ENCODE measurements around the gene DAPP1.

DAPP1 gene

GRCh38 chr4:99835942-99836341, 19.3 kb downstream of the DAPP1 start:
- H3K9me3 Mint-ChIP-seq, result no peaks in the 10 kb centered on the region
- peaks cover 8% of the 10 kb centered on the region for H3K36me3 Mint-ChIP-seq
- no peaks in the 10 kb centered on the region for H3K27me3 Mint-ChIP-seq
- peaks cover 22% of the 10 kb centered on the region for H3K4me1 Mint-ChIP-seq
- H3K4me3 Mint-ChIP-seq, result no peak overlapping the region
- no peak overlapping the region for H3K27ac Mint-ChIP-seq

- Mint-ChIP-seq H3K4me3 (no peak overlapping the region), H3K9me3 (no peaks in the 10 kb centered on the region), H3K27ac (peak overlapping the region; percentile 1), H3K27me3 (no peaks in the 10 kb centered on the region), H3K36me3 (peaks cover 21% of the 10 kb centered on the region), H3K4me1 (peaks cover 25% of the 10 kb centered on the region)
Measured at GRCh38 chr4:99838927-99839326, 22.3 kb downstream of the DAPP1 start.

GRCh38 chr4:99841129-99841528, 24.5 kb downstream of the DAPP1 start:
- Mint-ChIP-seq H3K27me3 (no peaks in the 10 kb centered on the region), H3K9me3 (no peaks in the 10 kb centered on the region), H3K4me3 (no peak overlapping the region), H3K4me1 (peaks cover 42% of the 10 kb centered on the region), H3K27ac (no peak overlapping the region), H3K36me3 (peaks cover 21% of the 10 kb centered on the region)

DNA sequence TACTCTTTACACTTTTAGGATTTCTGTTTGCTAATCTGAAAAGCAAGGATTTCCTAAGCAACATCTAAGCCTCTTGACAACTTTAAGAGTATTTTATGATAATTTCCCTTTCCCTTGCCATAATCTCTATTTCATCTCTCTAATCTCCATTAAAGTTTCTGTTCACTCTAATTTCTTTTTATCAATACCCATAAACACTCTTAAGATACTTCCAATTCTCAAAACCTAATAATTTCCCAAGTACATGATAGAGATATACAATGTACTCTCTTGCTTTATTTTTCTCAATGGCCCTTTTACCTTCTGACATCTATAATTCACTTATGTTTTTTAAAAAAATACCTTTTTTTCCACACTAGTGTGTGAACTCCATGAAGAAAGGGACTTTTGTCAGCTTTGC, 26.8 kb downstream of the DAPP1 start:
- H3K27me3 Mint-ChIP-seq, result no peaks in the 10 kb centered on the region
- H3K9me3 Mint-ChIP-seq, result no peaks in the 10 kb centered on the region
- H3K27ac Mint-ChIP-seq, result peak overlapping the region; percentile 85
- H3K4me1 Mint-ChIP-seq, result peaks cover 64% of the 10 kb centered on the region
- peaks cover 16% of the 10 kb centered on the region for H3K36me3 Mint-ChIP-seq
- no peak overlapping the region for H3K4me3 Mint-ChIP-seq

DNA sequence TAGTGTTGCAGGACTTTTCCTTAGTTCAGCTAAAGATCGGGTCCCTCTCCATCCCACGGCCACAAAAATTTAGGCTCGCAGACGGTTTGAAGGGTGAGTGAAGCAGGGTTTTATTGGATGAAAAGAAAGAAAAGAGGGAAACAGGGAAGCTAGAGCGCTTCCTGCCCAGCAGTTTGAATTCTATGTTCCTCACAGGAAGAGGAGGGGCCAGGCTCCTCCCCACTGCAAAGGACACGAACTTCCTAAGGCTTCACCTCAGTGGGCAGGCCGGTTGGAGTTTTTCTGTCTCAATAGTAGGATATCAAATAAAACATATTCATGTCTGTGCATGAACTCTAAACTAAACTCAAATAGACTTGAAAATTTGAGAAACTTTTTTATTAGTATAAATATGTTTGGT, 27.4 kb downstream of the DAPP1 start:
- Mint-ChIP-seq H3K9me3 (no peaks in the 10 kb centered on the region), H3K4me3 (no peak overlapping the region), H3K4me1 (peaks cover 71% of the 10 kb centered on the region), H3K27me3 (no peaks in the 10 kb centered on the region), H3K36me3 (peaks cover 12% of the 10 kb centered on the region), H3K27ac (peak overlapping the region; percentile 51)

DNA sequence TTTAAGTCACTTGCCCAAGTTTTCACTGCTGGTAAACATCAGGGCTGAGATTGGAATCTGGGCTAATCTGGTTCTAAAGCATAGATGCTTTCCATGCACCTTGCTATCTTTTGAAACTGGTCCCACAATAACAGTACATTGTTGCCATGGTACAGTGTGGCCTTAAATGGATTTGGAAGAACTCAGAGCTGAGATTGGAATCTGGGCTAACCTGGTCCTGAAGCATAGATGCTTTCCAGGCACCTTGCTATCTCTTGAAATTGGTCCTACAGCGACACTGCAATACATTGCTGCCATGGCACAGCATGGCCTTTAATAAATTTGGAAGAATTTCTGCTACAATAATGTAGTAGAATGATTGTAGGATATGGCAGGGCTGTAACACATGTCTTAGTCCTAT, 28.6 kb downstream of the DAPP1 start:
- Mint-ChIP-seq H3K9me3 (no peaks in the 10 kb centered on the region), H3K27me3 (no peaks in the 10 kb centered on the region), H3K4me1 (peaks cover 74% of the 10 kb centered on the region), H3K27ac (peak overlapping the region; percentile 94), H3K36me3 (peaks cover 12% of the 10 kb centered on the region), H3K4me3 (no peak overlapping the region)

GRCh38 chr4:99845708-99846469, 29.3 kb downstream of the DAPP1 start:
- peak overlapping the region; percentile 94 for H3K27ac Mint-ChIP-seq
- H3K4me3 Mint-ChIP-seq, result peak overlapping the region; percentile 55
- H3K4me1 Mint-ChIP-seq, result peaks cover 73% of the 10 kb centered on the region
- no peaks in the 10 kb centered on the region for H3K9me3 Mint-ChIP-seq
- peaks cover 14% of the 10 kb centered on the region for H3K36me3 Mint-ChIP-seq
- no peaks in the 10 kb centered on the region for H3K27me3 Mint-ChIP-seq

- Mint-ChIP-seq H3K4me1 (peaks cover 70% of the 10 kb centered on the region), H3K9me3 (no peaks in the 10 kb centered on the region), H3K4me3 (peak overlapping the region; percentile 82), H3K27me3 (no peaks in the 10 kb centered on the region), H3K27ac (peak overlapping the region; percentile 95), H3K36me3 (peaks cover 11% of the 10 kb centered on the region)
Measured at GRCh38 chr4:99846891-99847290, 30.3 kb downstream of the DAPP1 start.

DNA sequence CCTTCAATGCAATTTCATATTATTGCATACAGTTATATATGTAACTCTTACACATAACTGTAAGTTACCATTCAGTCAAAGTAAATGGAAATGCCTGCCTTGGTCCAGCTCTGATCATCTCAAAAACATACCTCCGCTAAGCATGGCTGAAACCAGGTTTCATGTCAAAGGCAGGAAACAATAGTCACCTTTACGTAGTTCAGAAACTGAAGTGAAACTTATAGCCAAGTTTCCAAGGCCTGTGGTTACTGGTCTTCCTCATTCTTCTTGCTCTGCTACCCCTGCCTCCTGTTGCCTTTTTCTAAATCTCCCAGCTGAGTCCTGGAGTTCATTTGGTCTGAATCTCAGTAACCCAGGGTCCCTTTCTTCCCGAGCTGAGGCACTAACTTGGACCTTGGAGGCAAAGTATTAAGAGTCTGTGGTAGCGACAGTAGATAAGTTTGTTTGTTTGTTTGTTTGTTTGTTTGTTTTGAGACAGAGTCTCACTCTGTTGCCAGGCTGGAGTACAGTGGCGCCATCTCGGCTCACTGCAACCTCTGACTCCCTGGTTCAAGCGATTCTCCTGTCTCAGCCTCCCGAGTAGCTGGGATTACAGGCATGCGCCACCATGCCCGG, 30.8 kb downstream of the DAPP1 start:
- Mint-ChIP-seq H3K9me3 (no peaks in the 10 kb centered on the region), H3K4me1 (peaks cover 75% of the 10 kb centered on the region), H3K4me3 (peak overlapping the region; percentile 82), H3K36me3 (peaks cover 7% of the 10 kb centered on the region), H3K27ac (peak overlapping the region; percentile 95), H3K27me3 (no peaks in the 10 kb centered on the region)

- Mint-ChIP-seq H3K9me3 (no peaks in the 10 kb centered on the region), H3K36me3 (peaks cover 6% of the 10 kb centered on the region), H3K4me3 (peak overlapping the region; percentile 27), H3K4me1 (peaks cover 75% of the 10 kb centered on the region), H3K27ac (peak overlapping the region; percentile 70), H3K27me3 (no peaks in the 10 kb centered on the region)
Measured at GRCh38 chr4:99848591-99849001, 32.0 kb downstream of the DAPP1 start.

DNA sequence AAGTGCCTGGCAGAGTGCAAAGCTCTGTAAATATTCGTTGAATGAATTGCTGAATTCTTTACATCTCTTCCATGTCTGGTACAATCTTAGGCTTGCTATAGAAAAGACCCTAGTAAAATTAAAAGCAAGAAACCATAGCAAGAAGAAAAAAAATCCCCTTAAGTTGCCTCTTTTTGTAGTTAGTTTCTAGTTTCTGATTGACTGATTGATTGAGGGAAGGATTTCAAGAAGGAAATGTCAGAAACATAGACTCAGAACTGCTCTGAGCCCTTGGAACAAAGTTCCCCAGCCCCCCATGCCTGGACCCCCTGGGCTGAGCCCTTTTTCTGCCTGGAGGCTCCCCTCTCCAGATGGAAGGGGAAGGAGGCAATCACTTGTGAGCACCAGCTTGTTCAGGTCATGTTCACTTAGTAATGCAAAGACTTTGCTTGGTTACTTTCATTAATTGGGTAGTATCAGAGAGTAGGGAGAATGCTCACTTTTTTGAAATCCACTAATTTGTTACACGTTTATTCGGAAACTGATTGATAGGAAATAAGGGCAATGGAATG, 35.6 kb downstream of the DAPP1 start:
- Mint-ChIP-seq H3K4me3 (peak overlapping the region; percentile 45), H3K27ac (peak overlapping the region; percentile 88), H3K36me3 (peaks cover 17% of the 10 kb centered on the region), H3K27me3 (no peaks in the 10 kb centered on the region), H3K4me1 (peaks cover 75% of the 10 kb centered on the region), H3K9me3 (no peaks in the 10 kb centered on the region)

GRCh38 chr4:99853190-99853589, 36.6 kb downstream of the DAPP1 start:
- no peak overlapping the region for H3K4me3 Mint-ChIP-seq

GRCh38 chr4:99853999-99854398, 37.4 kb downstream of the DAPP1 start:
- peaks cover 64% of the 10 kb centered on the region for H3K4me1 Mint-ChIP-seq
- peak overlapping the region; percentile 6 for H3K27ac Mint-ChIP-seq
- no peak overlapping the region for H3K4me3 Mint-ChIP-seq
- no peaks in the 10 kb centered on the region for H3K9me3 Mint-ChIP-seq
- H3K27me3 Mint-ChIP-seq, result no peaks in the 10 kb centered on the region
- H3K36me3 Mint-ChIP-seq, result peaks cover 22% of the 10 kb centered on the region

More at GRCh38 chr4:99853190-99853589, 36.6 kb downstream of the DAPP1 start:
- peaks cover 70% of the 10 kb centered on the region for H3K4me1 Mint-ChIP-seq
- no peak overlapping the region for H3K27ac Mint-ChIP-seq
- no peaks in the 10 kb centered on the region for H3K9me3 Mint-ChIP-seq
- peaks cover 20% of the 10 kb centered on the region for H3K36me3 Mint-ChIP-seq
- H3K27me3 Mint-ChIP-seq, result no peaks in the 10 kb centered on the region

GRCh38 chr4:99855678-99856077, 39.1 kb downstream of the DAPP1 start:
- Mint-ChIP-seq H3K4me1 (peaks cover 58% of the 10 kb centered on the region), H3K4me3 (no peak overlapping the region), H3K27ac (peak overlapping the region; percentile 76), H3K27me3 (no peaks in the 10 kb centered on the region), H3K36me3 (peaks cover 27% of the 10 kb centered on the region), H3K9me3 (no peaks in the 10 kb centered on the region)

- peak overlapping the region; percentile 96 for H3K27ac Mint-ChIP-seq
- H3K36me3 Mint-ChIP-seq, result peaks cover 25% of the 10 kb centered on the region
- no peaks in the 10 kb centered on the region for H3K27me3 Mint-ChIP-seq
- peaks cover 54% of the 10 kb centered on the region for H3K4me1 Mint-ChIP-seq
- H3K9me3 Mint-ChIP-seq, result no peaks in the 10 kb centered on the region
- peak overlapping the region; percentile 67 for H3K4me3 Mint-ChIP-seq
Measured at GRCh38 chr4:99856166-99856565, 39.5 kb downstream of the DAPP1 start.

DNA sequence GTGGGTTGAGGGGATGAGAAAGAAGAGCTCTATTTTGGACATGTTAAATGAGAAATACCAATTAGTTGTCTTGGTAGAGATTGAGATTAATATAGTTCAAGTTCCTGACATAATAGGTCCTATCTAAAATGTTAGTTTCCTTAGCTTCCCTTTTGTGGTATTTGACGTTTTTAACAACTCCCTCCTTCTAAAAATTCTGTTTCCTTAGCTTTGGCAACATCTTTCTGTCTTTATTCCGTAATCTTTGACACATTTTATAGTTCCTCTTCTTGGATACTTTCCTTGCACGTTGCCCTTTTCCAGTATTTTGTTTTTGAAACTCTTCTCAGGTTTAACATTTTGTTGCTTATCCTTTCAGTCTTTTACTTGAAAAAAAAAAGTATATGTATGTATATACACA, 40.7 kb downstream of the DAPP1 start:
- Mint-ChIP-seq H3K4me1 (peaks cover 44% of the 10 kb centered on the region), H3K27me3 (no peaks in the 10 kb centered on the region), H3K36me3 (peaks cover 25% of the 10 kb centered on the region), H3K9me3 (no peaks in the 10 kb centered on the region), H3K4me3 (peak overlapping the region; percentile 67), H3K27ac (peak overlapping the region; percentile 1)
